ENCODE results near the gene NAV2.

DNA sequence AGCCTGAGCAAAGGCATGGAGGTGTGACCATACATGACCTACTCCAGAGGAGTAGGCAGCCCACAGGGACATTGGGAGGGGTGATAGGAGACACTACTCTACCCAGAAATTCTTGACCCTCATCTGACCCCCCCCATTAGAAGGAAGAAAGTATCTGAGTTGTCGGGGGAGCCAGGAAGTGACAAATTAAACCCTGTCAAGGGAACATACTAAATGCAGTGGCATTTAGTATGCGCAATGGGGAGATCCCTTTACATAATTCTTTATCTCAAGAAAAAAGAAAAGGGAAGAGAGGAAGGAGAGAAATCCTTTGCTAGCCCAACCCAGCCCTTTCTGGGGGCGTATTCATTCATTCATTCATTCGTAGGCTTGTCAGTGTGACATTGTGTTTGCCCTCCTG lies 58.8 kb downstream of the NAV2 start:
- TF ChIP-seq, protein P1, sequence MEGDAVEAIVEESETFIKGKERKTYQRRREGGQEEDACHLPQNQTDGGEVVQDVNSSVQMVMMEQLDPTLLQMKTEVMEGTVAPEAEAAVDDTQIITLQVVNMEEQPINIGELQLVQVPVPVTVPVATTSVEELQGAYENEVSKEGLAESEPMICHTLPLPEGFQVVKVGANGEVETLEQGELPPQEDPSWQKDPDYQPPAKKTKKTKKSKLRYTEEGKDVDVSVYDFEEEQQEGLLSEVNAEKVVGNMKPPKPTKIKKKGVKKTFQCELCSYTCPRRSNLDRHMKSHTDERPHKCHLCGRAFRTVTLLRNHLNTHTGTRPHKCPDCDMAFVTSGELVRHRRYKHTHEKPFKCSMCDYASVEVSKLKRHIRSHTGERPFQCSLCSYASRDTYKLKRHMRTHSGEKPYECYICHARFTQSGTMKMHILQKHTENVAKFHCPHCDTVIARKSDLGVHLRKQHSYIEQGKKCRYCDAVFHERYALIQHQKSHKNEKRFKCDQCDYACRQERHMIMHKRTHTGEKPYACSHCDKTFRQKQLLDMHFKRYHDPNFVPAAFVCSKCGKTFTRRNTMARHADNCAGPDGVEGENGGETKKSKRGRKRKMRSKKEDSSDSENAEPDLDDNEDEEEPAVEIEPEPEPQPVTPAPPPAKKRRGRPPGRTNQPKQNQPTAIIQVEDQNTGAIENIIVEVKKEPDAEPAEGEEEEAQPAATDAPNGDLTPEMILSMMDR (conservative IDR thresholded peaks at IDR 0.05 in 1 of 2, IDR thresholded peaks at IDR 0.05 in 1 of 2; ENCODE audit: low read depth in 1 of 2, low read length in 2 of 2), result no peak
- TF ChIP-seq EZH2 (IDR thresholded peaks at IDR 0.05; ENCODE audit: low read length, missing control alignments), result no peak
